HG02623 (cell line): ENCODE data around the gene MYO15A.
A peak's percentile ranks its signal among the peaks of the same experiment; 100 is the strongest.

Experiments used
- ATAC-seq: cut with Tn5 transposase; IDR thresholded peaks from one replicate; pipeline ENCODE4 v1.9.1; 2021; ENCODE audit warnings: moderate library complexity; ENCODE audit not compliant: unreplicated experiment

MYO15A gene

DNA sequence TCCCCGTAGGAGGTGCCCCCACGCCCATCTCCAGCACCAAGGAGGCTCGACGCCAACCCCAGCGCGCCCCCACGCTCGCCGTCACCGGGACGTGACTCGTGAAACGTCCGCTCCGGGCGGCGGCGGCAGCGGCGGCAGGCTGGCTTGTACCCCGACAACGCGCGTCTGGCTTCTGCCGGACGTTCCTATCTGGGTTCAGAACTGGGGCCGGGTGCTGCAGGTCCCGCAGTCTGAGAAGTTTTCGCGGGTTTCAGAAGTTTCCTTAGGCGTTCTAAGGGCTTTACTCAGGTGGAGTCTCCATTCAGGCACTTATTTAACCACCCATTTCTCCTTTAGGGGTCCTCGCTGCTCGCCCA is 74.4 kb downstream of the MYO15A start:
- peak; percentile 37 for ATAC-seq

DNA sequence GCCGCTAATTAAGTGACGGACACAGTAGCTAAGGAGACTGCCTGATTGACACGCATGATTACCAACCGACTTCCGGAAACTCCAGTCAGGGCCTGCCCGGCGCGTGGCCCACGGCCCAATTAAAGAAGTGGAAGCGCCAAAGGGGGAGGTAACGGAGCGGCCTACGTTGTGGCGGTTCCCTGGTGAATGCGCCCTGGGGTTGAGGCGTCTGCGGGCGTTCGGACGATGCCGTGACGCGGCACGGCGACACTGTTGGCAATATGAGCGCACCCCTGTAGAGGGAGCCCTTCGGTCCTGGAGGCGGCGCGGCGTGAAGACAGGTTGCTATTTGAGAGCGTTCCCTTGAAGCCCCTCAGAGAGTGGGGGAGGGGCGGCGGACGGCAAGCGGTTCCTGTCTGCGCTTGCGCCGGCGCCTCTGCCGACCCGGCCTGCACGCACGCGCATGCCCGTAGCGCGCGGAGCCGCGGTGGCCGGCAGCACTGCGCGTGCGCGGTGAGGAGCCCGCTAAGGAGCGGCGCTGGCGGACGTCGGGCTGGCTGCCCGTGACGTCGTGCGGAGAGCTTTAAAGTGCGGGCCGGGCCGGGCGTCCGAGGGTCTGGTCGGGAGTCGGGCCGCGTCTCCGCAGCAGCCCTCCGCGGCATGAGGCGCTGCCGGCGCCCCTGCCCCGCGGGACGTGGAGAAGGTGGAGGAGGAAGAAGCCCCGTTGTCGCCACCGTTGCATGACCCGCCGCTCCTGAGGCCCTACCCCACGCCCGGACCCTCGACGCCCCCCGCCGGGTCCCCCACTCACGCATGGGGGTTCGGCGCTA is 75.0 kb downstream of the MYO15A start, which contains the start of gene ALKBH5:
Gene ALKBH5 (plus strand): TSS at position 495 of the 809 bp plus-strand sequence. CDS start 416 bp downstream, outside the sequence.
- peak; percentile 72 for ATAC-seq

DNA sequence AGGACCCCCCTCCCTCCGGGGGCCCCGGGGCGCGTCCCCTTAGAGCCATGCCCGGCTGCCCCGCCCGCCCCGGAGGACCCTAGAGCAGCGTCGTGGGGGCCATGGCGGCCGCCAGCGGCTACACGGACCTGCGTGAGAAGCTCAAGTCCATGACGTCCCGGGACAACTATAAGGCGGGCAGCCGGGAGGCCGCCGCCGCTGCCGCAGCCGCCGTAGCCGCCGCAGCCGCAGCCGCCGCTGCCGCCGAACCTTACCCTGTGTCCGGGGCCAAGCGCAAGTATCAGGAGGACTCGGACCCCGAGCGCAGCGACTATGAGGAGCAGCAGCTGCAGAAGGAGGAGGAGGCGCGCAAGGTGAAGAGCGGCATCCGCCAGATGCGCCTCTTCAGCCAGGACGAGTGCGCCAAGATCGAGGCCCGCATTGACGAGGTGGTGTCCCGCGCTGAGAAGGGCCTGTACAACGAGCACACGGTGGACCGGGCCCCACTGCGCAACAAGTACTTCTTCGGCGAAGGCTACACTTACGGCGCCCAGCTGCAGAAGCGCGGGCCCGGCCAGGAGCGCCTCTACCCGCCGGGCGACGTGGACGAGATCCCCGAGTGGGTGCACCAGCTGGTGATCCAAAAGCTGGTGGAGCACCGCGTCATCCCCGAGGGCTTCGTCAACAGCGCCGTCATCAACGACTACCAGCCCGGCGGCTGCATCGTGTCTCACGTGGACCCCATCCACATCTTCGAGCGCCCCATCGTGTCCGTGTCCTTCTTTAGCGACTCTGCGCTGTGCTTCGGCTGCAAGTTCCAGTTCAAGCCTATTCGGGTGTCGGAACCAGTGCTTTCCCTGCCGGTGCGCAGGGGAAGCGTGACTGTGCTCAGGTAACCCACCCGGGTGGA is 75.8 kb downstream of the MYO15A start:
- no peak for ATAC-seq

DNA sequence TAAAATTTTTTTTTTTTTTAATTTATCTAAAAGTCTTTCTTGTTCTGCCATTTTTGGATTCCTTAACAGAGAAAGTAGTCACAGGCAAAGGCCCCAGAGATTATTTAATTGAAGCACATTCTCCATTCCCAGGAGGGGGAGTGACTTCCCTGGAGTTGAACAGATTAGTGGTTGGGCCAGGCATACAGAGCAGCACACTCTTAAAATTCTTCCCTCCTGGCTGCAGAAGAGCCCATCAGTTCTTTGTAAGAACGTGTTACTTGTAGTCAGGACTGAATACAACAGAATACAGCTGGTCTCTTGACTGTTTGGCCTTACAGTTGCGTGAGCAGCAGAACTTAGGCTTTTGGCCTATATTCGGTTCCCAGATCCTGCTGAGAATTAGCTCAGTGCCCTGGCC is 76.8 kb downstream of the MYO15A start:
- no peak for ATAC-seq

DNA sequence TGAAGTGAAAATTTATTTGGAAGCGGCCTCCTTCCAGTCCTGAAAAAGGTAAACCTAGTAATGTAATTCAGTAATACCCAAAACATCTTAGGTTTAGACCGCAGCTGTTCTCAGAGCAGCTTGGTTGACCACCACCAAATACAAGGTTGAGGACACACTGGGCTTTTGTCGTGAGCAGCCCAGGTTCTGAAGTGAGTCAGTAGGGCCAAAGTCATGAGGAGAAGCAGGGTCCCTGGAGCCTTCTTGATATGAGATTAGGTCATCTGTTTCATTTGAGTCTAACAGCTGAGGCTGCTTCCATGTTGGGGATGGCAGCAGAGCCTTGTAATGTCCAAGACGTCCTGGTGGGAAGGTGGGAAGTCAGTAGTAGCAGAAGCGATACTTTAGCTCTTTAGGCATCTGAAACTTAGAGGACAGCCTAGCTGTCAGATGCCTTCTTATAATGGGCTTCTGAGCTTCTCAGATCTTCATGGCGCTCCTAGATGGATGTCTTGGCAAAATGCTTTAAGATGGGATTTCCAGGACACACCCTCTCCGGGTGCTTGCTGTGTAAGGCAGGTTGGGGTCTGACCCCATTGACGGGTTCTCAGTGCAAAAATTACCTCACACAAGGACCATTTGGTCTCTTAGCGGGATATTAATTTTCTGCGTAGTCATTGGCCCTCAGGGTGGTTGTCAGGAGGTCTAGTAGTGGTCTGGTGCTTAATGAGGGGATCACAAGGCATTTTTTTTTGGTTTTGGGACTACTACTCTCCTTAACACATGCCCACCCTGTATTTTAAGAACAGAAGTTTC is 77.5 kb downstream of the MYO15A start:
- ATAC-seq = no peak

DNA sequence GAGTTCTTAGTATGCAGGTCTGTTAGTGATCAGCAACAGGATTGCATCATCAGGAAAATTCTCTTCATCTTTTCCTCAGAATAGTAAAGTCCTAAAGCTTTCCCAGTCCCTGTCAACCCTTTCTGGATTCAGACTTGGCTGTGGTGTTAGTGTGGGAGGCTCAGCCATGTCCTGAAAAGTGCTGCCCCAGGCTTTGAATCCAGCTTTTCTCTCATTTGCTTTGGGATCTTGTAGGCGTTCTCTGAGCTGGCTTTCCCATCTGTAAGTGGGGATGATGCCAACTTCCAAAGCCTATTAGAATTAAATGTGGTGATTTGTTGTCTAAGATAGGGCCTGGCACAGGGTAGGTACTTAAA is 78.0 kb downstream of the MYO15A start:
- no peak for ATAC-seq

DNA sequence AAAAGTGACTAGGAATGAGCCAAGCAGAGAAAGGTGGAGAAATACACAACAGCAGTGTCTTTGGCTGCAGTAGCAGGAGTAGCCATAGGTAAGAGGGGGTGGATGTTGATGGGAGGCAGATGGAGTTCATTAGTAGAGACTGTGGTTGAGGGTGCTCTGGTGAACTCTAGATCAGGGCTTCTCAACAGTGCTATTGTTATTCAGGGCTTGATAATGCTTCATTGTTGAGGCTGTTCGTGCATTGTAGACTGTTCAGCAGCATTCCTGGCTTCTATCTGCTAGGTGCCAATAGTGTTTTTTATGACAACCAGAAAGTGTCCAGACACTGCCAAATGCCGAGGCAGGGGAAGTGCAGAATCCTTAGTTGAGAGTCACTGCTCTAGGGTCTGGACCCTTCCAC is 78.7 kb downstream of the MYO15A start:
- ATAC-seq = no peak

DNA sequence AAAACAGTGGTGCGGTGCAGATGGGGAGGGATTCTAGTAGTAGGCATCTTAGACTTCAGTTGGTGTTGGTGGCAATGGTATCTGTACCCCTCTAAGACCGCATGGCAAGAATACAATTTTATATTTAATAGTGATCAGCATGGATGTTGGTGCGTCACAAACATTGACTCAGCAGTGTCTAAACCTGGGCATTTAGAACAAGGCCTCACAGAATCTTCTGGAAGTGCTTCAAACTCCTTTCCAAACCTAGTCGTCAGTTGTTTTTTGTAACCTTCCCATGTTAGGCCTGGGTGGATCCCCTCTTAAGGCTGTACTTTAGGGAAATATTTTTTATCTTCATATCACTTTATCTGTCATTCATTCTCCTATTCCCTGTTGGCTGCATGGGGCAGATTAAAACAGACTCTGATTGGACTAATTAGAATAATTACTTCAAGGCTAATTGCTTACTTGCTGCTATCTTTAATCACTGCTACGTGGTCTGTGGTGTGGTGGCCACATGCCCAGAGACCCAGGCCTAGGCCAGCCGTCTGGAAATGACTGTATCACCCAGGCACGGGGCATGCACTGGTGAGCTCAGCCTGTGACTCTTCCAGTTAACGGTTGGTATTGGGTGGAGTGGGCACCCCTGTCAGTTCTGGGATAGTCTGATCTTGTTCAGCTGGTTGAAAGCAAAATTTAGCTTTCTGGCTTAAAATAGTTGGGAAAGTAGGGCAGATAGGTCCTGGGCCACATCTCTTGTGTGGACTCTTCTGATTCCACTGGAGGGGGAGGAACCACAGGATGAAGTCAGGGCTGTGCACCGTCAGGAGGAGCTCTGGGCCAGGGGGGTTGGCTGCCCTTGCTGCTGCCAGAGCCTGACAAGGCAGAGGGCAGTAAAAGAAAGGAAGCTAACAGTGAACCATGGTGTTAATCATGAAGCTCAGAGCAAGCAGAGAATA is 79.5 kb downstream of the MYO15A start:
- no peak for ATAC-seq

DNA sequence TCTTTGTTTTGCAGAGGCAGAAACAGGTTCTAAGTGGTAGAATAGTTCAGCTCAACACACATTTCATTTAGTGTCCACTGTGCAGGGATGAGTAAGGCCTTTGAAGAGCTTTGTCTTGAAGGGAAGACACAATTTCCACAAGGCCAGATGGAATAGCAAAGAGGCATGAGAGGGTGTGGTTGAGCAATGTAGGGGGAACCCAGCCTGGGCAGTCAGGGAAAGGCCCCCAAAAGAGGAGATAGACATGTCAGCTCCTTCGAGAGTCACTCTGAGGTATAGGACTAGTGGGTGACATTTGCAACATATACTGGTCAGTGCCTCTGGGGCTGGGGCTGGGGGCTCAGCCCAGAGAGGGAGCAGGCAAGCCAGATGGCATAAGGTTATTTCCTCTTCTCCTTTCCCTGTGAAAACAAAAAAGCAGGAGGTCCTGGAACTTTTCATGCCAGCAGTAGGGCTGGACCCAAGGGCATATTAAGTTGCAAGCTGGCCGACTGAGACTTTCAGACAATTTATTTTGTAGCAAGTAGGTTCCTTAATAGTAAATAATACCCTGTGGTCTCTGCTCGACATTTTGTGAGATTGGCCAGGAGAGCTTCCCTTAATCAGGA is 82.2 kb downstream of the MYO15A start:
- ATAC-seq = no peak

DNA sequence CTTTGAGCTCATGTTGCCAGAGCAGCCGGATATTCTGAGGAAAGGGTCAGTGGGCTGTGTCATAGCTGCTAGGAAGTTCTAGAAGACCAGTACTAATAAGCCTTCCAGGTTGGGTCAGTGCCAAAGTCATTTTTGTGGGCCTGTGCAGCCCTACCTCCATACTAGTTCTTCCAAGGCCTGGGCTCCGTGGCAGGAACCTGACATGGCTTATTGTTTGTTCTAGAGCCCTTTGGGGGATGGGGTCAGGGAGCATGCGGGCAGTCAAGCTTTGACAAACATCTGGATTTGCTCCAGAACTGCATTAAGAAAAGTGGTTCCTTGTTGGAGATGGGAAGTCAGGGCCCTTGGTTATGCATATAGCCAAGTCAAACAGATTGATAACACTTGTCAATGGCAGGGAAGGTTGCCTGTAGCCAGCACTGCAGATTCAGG is 82.7 kb downstream of the MYO15A start:
- no peak for ATAC-seq

DNA sequence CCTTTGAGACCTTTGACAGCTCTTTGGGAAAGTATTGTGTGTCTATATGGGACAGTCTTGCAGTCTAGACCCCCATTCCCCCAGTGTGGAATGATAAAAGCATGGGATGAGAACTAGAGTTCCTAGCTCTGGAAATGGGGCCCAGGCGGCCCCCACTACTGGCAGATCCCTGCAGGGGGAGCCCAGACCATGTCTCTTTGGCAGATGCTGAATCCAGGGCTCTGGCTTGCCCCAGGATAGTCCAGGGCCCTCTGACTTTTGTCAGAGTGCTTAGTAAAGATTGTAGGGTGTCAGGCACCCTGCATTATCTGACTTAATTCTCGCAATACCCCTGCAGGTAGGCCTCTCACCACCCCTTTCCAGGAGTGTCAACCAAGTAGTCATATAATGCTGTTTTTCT is 83.4 kb downstream of the MYO15A start:
- ATAC-seq = no peak

DNA sequence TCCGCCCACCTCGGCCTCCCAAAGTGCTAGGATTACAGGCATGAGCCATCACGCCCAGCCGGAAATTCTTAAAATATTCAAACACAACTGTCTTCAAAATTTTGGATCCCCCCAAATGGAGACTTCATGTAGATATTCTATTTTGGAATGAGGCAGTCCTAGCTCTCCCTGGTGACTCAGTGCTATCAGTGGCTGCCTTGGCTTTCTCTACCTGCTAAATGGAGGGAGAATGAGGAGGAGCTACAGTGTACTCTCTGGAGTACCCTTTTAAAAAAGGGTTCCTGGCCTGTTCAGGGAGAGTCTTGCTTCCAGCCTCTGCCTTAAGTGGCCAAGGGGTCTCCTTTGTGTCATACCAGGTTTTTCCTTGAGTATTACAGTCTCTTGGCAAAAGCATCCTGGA is 85.8 kb downstream of the MYO15A start:
- ATAC-seq = no peak

DNA sequence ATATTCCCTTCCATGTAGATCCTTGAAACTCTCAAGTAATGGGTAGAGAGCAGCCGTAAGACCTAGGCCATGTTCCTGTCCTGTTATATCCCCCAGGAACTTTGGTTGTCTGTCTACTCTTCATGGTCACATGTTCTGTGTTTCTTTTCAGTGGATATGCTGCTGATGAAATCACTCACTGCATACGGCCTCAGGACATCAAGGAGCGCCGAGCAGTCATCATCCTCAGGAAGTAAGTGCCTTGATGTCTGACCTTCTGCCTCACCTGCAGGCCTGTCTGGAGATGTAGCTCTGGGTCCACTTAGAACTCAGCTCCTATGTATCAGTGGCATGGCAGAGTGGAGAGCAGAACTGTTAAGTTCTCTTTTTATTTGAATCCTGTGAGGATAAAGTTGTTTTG is 86.2 kb downstream of the MYO15A start:
- ATAC-seq = no peak

DNA sequence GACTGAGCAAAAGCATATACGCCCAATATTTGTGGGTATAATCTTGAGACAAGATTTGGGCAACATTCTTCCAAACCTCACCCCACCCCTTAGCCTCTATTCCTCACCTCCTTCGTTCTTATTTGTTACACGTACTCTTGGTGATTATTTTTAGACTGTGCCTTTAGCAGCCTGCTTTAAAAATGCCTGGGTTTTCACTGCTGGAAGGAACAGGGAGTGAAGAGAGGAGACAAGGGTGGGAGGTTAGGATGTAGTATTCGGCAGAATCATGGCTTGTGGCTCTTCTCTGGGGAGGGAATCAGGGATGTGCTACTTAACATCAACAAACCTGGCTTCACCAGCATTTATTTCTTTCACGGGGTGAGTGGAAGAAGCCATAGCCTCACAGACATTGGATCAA is 86.7 kb downstream of the MYO15A start:
- no peak for ATAC-seq

DNA sequence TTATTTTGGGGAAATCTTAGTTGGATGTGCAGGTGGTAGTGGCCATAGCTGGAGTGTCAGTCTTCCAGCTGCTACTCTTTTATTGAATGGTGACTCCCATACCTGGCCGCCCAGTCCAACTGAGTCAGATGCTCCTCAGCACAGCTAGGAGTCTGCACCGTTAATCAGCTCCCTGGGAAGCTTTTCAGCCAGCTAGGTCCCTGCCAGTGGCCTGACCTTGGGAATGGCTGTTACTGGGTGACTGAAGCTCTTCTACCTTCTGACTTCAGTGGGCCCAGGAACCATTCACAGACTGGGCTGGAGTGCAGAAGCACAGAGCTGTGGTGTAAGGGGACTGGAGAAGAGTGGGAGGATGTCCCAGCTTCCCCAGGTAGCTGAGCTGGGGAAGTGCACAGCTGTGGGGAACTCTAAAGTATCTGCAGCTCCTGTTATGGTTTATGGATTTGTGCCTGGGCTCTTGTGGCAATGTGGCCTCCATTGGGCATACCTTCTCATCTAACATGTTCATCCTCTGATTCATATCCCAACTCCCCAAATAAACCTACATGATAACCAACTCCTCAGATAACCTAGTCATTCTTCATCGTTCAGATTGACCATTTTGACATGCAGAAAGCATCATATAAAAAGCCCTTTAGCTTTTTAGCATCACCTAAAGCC is 89.1 kb downstream of the MYO15A start:
- no peak for ATAC-seq

DNA sequence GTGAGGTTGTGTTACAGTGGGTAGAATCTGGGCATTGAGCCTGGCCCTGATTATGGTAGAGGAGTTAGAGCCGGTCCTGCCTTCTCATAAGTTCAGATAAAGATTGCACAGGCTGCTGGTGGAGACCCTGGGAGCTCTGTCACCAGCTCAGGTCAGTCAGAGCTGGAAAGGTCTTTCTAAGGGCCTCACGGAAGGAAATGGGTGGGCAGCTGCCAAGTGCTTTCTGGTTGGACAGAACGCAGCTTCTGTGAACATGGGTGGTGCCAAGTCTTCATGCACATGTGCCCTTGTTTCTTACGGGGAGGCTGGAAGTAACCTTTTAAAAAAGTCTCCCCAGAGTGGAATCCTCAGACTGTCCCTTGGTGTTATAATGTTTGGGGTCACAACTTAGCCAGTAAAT is 90.0 kb downstream of the MYO15A start:
- no peak for ATAC-seq

DNA sequence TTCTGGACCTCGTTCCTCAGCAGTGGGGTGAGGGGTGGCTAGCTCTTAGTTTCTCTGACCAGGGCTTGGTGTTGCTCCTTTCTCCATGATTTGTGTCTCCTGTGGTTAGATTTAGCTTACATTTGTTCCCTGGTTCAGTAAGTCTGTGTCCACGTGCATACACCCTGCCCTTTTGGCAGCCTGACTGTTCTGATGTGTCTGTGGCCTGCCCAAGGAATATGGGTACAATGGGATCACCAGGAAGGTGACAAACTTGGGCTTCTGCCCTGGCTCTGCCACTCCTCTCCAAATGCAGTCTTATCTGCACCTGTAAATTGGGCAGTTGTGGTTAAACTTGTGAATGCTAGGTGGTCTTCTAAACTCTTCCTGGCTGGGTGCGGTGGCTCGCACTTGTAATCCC is 92.6 kb downstream of the MYO15A start:
- ATAC-seq = no peak

DNA sequence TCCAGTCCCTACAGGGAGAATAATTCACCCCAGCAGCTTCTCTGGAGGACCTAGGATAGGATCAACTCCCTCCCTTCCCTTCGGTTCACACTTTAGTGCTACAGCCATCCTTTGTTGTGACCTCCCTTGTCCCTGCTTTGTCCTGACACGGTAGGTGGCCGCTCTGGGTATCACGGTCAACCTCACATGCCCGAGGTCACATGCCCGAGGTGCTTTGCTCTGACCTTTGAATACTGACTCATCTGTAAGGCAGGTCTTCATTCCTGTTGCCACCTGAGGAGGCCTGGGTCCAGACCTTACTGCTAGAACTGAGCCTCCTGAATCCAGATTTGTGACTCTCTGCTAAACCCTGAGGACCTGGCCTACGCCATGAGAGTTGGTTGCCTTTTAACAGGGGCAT is 94.8 kb downstream of the MYO15A start:
- ATAC-seq = no peak

DNA sequence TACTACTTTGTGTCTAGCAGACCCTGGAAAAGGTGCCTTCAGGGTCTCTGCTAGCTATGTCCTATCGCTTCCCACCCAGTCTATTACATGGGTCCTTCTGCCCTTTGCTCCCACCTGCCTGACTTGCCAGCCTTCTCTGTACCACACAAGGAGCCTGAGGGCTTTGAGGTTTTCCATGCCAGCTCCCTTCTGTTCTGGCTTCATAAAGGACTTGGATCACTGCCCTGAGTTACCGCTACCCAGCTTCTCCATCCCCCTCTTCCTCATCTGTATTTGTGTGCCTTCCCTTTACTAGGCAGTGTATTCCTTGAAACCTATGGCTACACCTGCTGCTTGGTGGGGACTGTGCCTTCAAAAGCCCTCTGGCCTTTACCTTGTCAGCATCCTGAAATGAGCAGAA is 97.3 kb downstream of the MYO15A start:
- ATAC-seq = no peak
